ENCODE results near the gene SLC2A5.
"Not testable (repeated sequence)": the region's sequence is repeated elsewhere in the genome, so short reads cannot be mapped to it uniquely, and the experiment has no call there.

Gene SLC2A5

GRCh38 chr1:9008236-9008635, 61.2 kb downstream of the SLC2A5 start:
- DNase-seq = no peak

GRCh38 chr1:9006956-9007615, 62.3 kb downstream of the SLC2A5 start:
- DNase-seq = no peak

GRCh38 chr1:9005395-9005708, 64.1 kb downstream of the SLC2A5 start:
- no peak for DNase-seq

GRCh38 chr1:9004700-9005394, 64.6 kb downstream of the SLC2A5 start:
- DNase-seq = peak in 42 of 51 donors; percentile 1 to 73 (median 34)

GRCh38 chr1:9004031-9004699, 65.3 kb downstream of the SLC2A5 start:
- no peak for DNase-seq

GRCh38 chr1:9002215-9002560, 67.2 kb downstream of the SLC2A5 start:
- DNase-seq = not testable (repeated sequence)

- DNase-seq = not testable (repeated sequence)
Measured at GRCh38 chr1:9001534-9002214, 67.8 kb downstream of the SLC2A5 start.

GRCh38 chr1:8993962-8994675, 75.3 kb downstream of the SLC2A5 start:
- not testable (repeated sequence) for DNase-seq

GRCh38 chr1:8992936-8993687, 76.3 kb downstream of the SLC2A5 start:
- DNase-seq = no peak

GRCh38 chr1:8989821-8990220, 79.6 kb downstream of the SLC2A5 start:
- no peak for DNase-seq

- DNase-seq = no peak
Measured at GRCh38 chr1:8989061-8989460, 80.4 kb downstream of the SLC2A5 start.

- DNase-seq = no peak
Measured at GRCh38 chr1:8988618-8988967, 80.8 kb downstream of the SLC2A5 start.

- peak in 48 of 51 donors; percentile 9 to 78 (median 56) for DNase-seq
Measured at GRCh38 chr1:8987881-8988617, 81.4 kb downstream of the SLC2A5 start.

- no peak for DNase-seq
Measured at GRCh38 chr1:8986814-8987190, 82.6 kb downstream of the SLC2A5 start.

- DNase-seq = peak in 41 of 51 donors; percentile 5 to 82 (median 62)
Measured at GRCh38 chr1:8985915-8986813, 83.3 kb downstream of the SLC2A5 start.

All from hypothalamus (tissue), 51 donors.